ENCODE data around the gene KCNIP2.

GRCh38 chr10:101848408-101848807 lies 4.8 kb upstream of the KCNIP2 start:
- TF ChIP-seq POLR2AphosphoS5 (IDR thresholded peaks at IDR 0.05) (no peak), POLR2A (IDR thresholded peaks at IDR 0.05) (no peak)
